ENCODE results near the gene CCDC85A. TPM values are rescaled to one million over a fixed set of nuclear protein-coding genes. Genes with fewer than 3 reads are reported as not detected.

CCDC85A gene
- total RNA-seq, 1 experiment from 2014 or later: 0.10 TPM

GRCh38 chr2:56244911-56245530, 61.2 kb downstream of the CCDC85A start (continued):
- no peak for TF ChIP-seq SIN3A (IDR thresholded peaks at IDR 0.05; ENCODE audit: low read depth)

GRCh38 chr2:56248965-56249742, 65.4 kb downstream of the CCDC85A start:
- intact Hi-C loops (cut with micrococcal nuclease): no loop called here
- ChIA-PET CTCF (no interaction called here), RAD21 (ENCODE audit: low non-redundant PET in 1 of 2, low total read pairs in 2 of 2, uncharacterized antibody in 2 of 2, unreplicated experiment in 2 of 2) (no interaction called here), POLR2A (no interaction called here)
- no peaks in the 10 kb centered on the region for H3K79me2 ChIP-seq (ENCODE audit: insufficient read depth, low read length)
- TF ChIP-seq MAX (IDR thresholded peaks at IDR 0.05) (no peak), EZH2phosphoT487 (IDR thresholded peaks at IDR 0.05; ENCODE audit: borderline replicate concordance) (no peak), ZBTB33 (IDR thresholded peaks at IDR 0.05; ENCODE audit: extremely low read depth, insufficient replicate concordance, low read length) (no peak), ELF1 (IDR thresholded peaks at IDR 0.05; ENCODE audit: borderline replicate concordance, low read depth) (no peak), YY1 (IDR thresholded peaks at IDR 0.05; ENCODE audit: extremely low read depth, insufficient replicate concordance, low read depth, low read length) (no peak), JUND (IDR thresholded peaks at IDR 0.05) (no peak), TCF7L2 (IDR thresholded peaks at IDR 0.05; ENCODE audit: borderline replicate concordance, extremely low read depth, insufficient read depth, insufficient read length) (no peak), SP1 (IDR thresholded peaks at IDR 0.05; ENCODE audit: low read depth) (no peak), POLR2A (IDR thresholded peaks at IDR 0.05; ENCODE audit: borderline replicate concordance, extremely low read depth, insufficient read depth, insufficient read length) (no peak), POLR2AphosphoS5 (IDR thresholded peaks at IDR 0.05; ENCODE audit: low read depth, low read length) (no peak), CTCF (IDR thresholded peaks at IDR 0.05 in 2 of 3, conservative IDR thresholded peaks at IDR 0.05 in 1 of 3; ENCODE audit: borderline replicate concordance in 1 of 3, insufficient read depth in 1 of 3, low read depth in 2 of 3, low read length in 2 of 3) (no peak), CBX3 (IDR thresholded peaks at IDR 0.05; ENCODE audit: low read depth) (no peak), CEBPB (IDR thresholded peaks at IDR 0.05; ENCODE audit: low read depth) (no peak), EZH2 (IDR thresholded peaks at IDR 0.05) (no peak), RAD21 (IDR thresholded peaks at IDR 0.05; ENCODE audit: low read depth) (no peak)
- no TSS peak for BruUV-seq (replicated peaks)
- no peaks in the 10 kb centered on the region for H3K9me2 ChIP-seq (ENCODE audit: insufficient read depth)
- H2AFZ ChIP-seq (ENCODE audit: low read depth, low read length, poor library complexity, severe bottlenecking): no peak overlapping the region
- H3K9ac ChIP-seq (ENCODE audit: low read length): no peak overlapping the region
- H3K9me3 ChIP-seq (ENCODE audit: control insufficient read depth in 1 of 2, insufficient read depth in 1 of 2, low read depth in 1 of 2, low read length in 2 of 2): no peaks in the 10 kb centered on the region
- H3K4me1 ChIP-seq (ENCODE audit: control insufficient read depth in 1 of 2, insufficient read depth in 2 of 2, low read length in 2 of 2): no peaks in the 10 kb centered on the region
- no peak overlapping the region for H3K4me2 ChIP-seq (ENCODE audit: low read length)
- no peaks in the 10 kb centered on the region for H4K20me1 ChIP-seq (ENCODE audit: insufficient read depth)
- H3K27ac ChIP-seq (ENCODE audit: low read depth, low read length): no peak overlapping the region
- no peak for DNase-seq (ENCODE audit: low read depth, low spot score)
- H3K4me3 ChIP-seq (replicated peaks in 1 of 2; ENCODE audit: low read depth in 1 of 2, low read length in 2 of 2): no peak overlapping the region
- no peak for ATAC-seq
- H3K36me3 ChIP-seq (ENCODE audit: control insufficient read depth in 1 of 2, insufficient read depth in 2 of 2, low read length in 2 of 2): no peaks in the 10 kb centered on the region
- H3K27me3 ChIP-seq (ENCODE audit: insufficient read depth, low read length): no peaks in the 10 kb centered on the region

Measured in HCT116 (cell line).